ENCODE measurements around the gene PRPF6. TPM values are rescaled to one million over a fixed set of nuclear protein-coding genes. Genes with fewer than 3 reads are reported as not detected.

PRPF6 gene
- total and polyA plus RNA-seq, 2 donors (not counting 3 experiments of a cell fraction or from before 2014, with no cell fraction given): 35.3 to 67.4 TPM

GRCh38 chr20:64039293-64040160 lies 58.6 kb downstream of the PRPF6 start:
- DNase-seq (ENCODE audit: low read depth, low spot score) (peak; percentile 35), FAIRE-seq (peak; percentile 96)
- TSS peak; percentile 49 for BruUV-seq (replicated peaks)
- no peaks in the 10 kb centered on the region for H3K27me3 ChIP-seq (ENCODE audit: control insufficient read depth in 2 of 2, insufficient read depth in 2 of 2, low read length in 2 of 2)
- dilution Hi-C loops (cut with MboI; ENCODE audit: extremely low pct_ligation_motif_present, low sequenced_read_pairs): no loop called here
- no peaks in the 10 kb centered on the region for H3K79me2 ChIP-seq (ENCODE audit: control insufficient read depth, insufficient read depth, low read length)
- no peaks in the 10 kb centered on the region for H3K36me3 ChIP-seq (ENCODE audit: control insufficient read depth in 2 of 2, extremely low read depth in 1 of 2, insufficient read depth in 2 of 2, low read length in 2 of 2)
- H3K27ac ChIP-seq (ENCODE audit: insufficient read depth, low read depth, low read length): peak overlapping the region; percentile 62
- H3K4me3 ChIP-seq (replicated peaks in 1 of 3; ENCODE audit: insufficient read depth in 1 of 3, low read depth in 1 of 3, low read length in 3 of 3): peak overlapping the region in 1 of 3 experiments; percentile 65
- no peak overlapping the region for H2AFZ ChIP-seq (ENCODE audit: low read depth, low read length)
- no peak overlapping the region for H3K9ac ChIP-seq (replicated peaks; ENCODE audit: extremely low read depth, insufficient read depth, low read length)
- no peaks in the 10 kb centered on the region for H3K9me1 ChIP-seq (replicated peaks; ENCODE audit: control insufficient read depth, extremely low read depth, insufficient read depth, low read length)
- TF ChIP-seq POLR2AphosphoS5 (IDR thresholded peaks at IDR 0.05; ENCODE audit: insufficient read depth, low read depth, low read length): peak; percentile 71
- TF ChIP-seq FOS (IDR thresholded peaks at IDR 0.05; ENCODE audit: borderline replicate concordance, insufficient read depth, low read length): peak; percentile 17
- TF ChIP-seq POLR2A (IDR thresholded peaks at IDR 0.05; ENCODE audit: low read depth, low read length): peak; percentile 56
- TF ChIP-seq GATA2 (IDR thresholded peaks at IDR 0.05; ENCODE audit: insufficient read depth, insufficient read length, low read depth, low read length): no peak
- no peaks in the 10 kb centered on the region for H3K9me3 ChIP-seq (replicated peaks; ENCODE audit: control insufficient read depth, insufficient read depth, low read length)
- intact Hi-C loops (cut with micrococcal nuclease): loop anchor here (1.0 kb wide), 5 partner anchors 8 to 81 kb away; partner anchors contain the start of gene PRPF6
- ChIA-PET CTCF (interaction anchor here (0.6 to 7.5 kb wide), 20 partner anchors 7 to 501 kb away, joined by 3 to 412 read pairs (median 7); partner anchors contain the start of genes LKAAEAR1, OPRL1, PRPF6 and PTK6), POLR2A (interaction anchor here (1.3 to 2.3 kb wide), 7 partner anchors 10 to 44 kb away, joined by 3 to 21 read pairs (median 6); partner anchors contain the start of genes SOX18 and TCEA2)
- H3K4me1 ChIP-seq (ENCODE audit: control insufficient read depth, extremely low read depth, insufficient read depth, low read length): peaks cover 46% of the 10 kb centered on the region
- no peaks in the 10 kb centered on the region for H4K20me1 ChIP-seq (replicated peaks; ENCODE audit: control insufficient read depth, extremely low read depth, insufficient read depth, low read length)
- peak overlapping the region; percentile 48 for H3K4me2 ChIP-seq (ENCODE audit: insufficient read depth, low read length)
